Vagina (tissue), 2 donors: ENCODE measurements around the gene HSDL1. TPM values are rescaled to one million over a fixed set of nuclear protein-coding genes. Genes with fewer than 3 reads are reported as not detected.

Source experiments
- DNase-seq, 2 donors: peaks; one replicate each; pipeline ENCODE4 v3.0.0-alpha.2; 2017; ENCODE audit errors: extremely low spot score in 2 of 2
- H3K27ac ChIP-seq: fragments of 200-600 bp; sonication (generic); one replicate; pipeline ENCODE4 v1.5.1; 2019
- H3K27me3 ChIP-seq: fragments of 200-600 bp; sonication (generic); one replicate; pipeline ENCODE4 v1.5.1; 2019
- H3K36me3 ChIP-seq, 2 donors: fragments of 200-600 bp; sonication (generic); one replicate each; pipeline ENCODE4 v1.5.1; 2017 to 2019
- H3K4me1 ChIP-seq: fragments of 200-600 bp; sonication (generic); one replicate; pipeline ENCODE4 v1.5.1; 2019
- H3K4me3 ChIP-seq, 2 donors: fragments of 200-600 bp; sonication (generic); 1 replicate in 1 of 2; 2 replicates in 1 of 2; pipeline ENCODE4 v1.5.1; 2016 to 2019
- H3K9me3 ChIP-seq: fragments of 200-600 bp; sonication (generic); one replicate; pipeline ENCODE4 v1.5.1; 2019
- CTCF ChIP-seq, 3 experiments: fragments of 450-650 bp in 2 of 3; fragments of 200-600 bp in 1 of 3; sonication (generic) in 1 of 3; IDR thresholded peaks; one replicate each; pipeline ENCODE4 v1.5.1; 2017 to 2019; ENCODE audit warnings: antibody characterized with exemption in 3 of 3, mild to moderate bottlenecking in 2 of 3, moderate library complexity in 2 of 3
- POLR2A ChIP-seq, 2 donors: fragments of 450-650 bp; IDR thresholded peaks; one replicate each; pipeline ENCODE4 v1.6.1; 2017; ENCODE audit warnings: antibody characterized with exemption in 2 of 2, mild to moderate bottlenecking in 2 of 2, moderate library complexity in 2 of 2
- POLR2AphosphoS5 ChIP-seq, 2 donors: sonication (generic); formaldehyde crosslinking; IDR thresholded peaks; one replicate each; pipeline ENCODE4 v1.9.0; 2017; ENCODE audit warnings: antibody characterized with exemption in 2 of 2, mild to moderate bottlenecking in 2 of 2, low read depth in 1 of 2; ENCODE audit not compliant: insufficient read depth in 1 of 2
- intact Hi-C: fragments of 100-400 bp; cut with DNase I; formaldehyde crosslinking; loops from one replicate; pipeline ENCODE4 v1.15.1; 2023
- total RNA-seq: library from RNA; depleted of rRNA; stranded (reverse); fragments of >200 nt; gene quantifications from one replicate; pipeline ENCODE4 v1.2.3, GENCODE V29; 2016

HSDL1 gene
- total RNA-seq, 1 donor from 2014 or later: 16.9 TPM

DNA sequence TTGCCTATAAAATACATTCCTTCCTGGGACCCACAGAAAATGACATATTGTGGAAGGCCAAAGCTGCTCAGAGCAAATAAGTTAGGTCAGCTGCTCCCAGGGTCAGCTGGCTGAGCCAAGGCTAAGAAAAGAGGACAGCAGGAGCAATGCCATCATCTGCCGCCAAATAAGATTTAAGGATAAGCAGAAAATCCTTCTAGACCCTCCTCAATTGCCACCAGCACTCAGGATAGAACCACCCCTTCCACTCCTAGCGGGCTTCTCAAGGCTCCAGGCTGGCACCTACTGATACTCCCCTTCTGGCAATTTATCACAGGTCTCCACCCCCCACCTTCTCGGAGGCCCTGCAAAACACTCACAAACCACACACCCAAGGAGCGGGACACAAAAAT lies 51.1 kb downstream of the HSDL1 start:
- Histone ChIP-seq H3K4me3 (no peak overlapping the region), H3K4me1 (no peaks in the 10 kb centered on the region), H3K27me3 (no peaks in the 10 kb centered on the region), H3K27ac (no peak overlapping the region), H3K36me3 (peaks cover 0 to 78% of the 10 kb centered on the region in 2 donors), H3K9me3 (no peaks in the 10 kb centered on the region)
- DNase-seq: no peak
- intact Hi-C loops: no loop called here
- TF ChIP-seq POLR2A (IDR thresholded peaks at IDR 0.05) (no peak), CTCF (IDR thresholded peaks at IDR 0.05) (no peak), POLR2AphosphoS5 (IDR thresholded peaks at IDR 0.05; ENCODE audit: insufficient read depth in 1 of 2, low read depth in 1 of 2) (no peak)

DNA sequence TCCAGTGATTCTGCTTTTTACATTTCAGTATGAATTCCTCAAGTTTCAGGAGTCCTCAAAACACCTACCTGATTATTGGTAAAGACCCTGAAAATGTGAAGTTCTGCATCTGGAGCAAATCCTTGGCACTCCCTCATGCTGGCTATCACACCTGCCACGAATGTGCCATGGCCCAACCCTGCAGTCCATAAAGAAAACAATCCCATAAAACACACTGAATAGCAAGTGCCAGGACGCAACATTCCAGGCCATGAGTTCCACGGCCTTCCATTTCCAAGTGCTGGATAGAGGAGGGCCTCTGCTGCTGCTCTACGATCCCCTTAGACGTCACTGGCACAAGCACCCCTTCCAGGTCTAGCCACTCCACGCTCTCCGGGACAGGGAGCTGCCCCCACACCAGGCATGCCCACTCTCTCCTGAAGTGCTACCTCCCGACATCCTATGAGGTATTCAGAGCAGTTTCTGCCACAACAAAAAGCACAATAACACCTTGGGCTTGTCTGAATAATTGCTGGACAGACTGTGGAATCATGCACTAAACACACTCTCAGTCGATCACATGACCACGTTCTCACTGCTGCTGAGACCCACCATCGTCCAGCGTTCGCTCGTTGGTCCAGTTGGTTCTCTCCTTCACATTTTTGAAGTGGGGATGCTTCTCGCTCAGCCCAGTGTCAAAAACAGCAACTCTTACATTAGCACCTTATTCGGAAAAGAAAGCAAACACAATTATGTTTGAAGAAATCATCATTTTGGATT lies 51.7 kb downstream of the HSDL1 start:
- Histone ChIP-seq H3K9me3 (no peaks in the 10 kb centered on the region), H3K4me3 (no peak overlapping the region), H3K27ac (no peak overlapping the region), H3K36me3 (peaks cover 0 to 78% of the 10 kb centered on the region in 2 donors), H3K4me1 (no peaks in the 10 kb centered on the region), H3K27me3 (no peaks in the 10 kb centered on the region)
- TF ChIP-seq POLR2A (IDR thresholded peaks at IDR 0.05) (no peak), POLR2AphosphoS5 (IDR thresholded peaks at IDR 0.05; ENCODE audit: insufficient read depth in 1 of 2, low read depth in 1 of 2) (no peak), CTCF (IDR thresholded peaks at IDR 0.05) (no peak)
- DNase-seq: no peak
- intact Hi-C loops: no loop called here

GRCh38 chr16:84091460-84091859 lies 53.5 kb downstream of the HSDL1 start:
- Histone ChIP-seq H3K4me3 (no peak overlapping the region), H3K36me3 (peaks cover 0 to 90% of the 10 kb centered on the region in 2 donors), H3K27ac (no peak overlapping the region), H3K4me1 (no peaks in the 10 kb centered on the region), H3K9me3 (no peaks in the 10 kb centered on the region), H3K27me3 (no peaks in the 10 kb centered on the region)
- no peak for TF ChIP-seq CTCF (IDR thresholded peaks at IDR 0.05)
- no peak for TF ChIP-seq POLR2A (IDR thresholded peaks at IDR 0.05)
- TF ChIP-seq POLR2AphosphoS5 (IDR thresholded peaks at IDR 0.05; ENCODE audit: insufficient read depth in 1 of 2, low read depth in 1 of 2): no peak
- intact Hi-C loops: no loop called here
- no peak for DNase-seq

DNA sequence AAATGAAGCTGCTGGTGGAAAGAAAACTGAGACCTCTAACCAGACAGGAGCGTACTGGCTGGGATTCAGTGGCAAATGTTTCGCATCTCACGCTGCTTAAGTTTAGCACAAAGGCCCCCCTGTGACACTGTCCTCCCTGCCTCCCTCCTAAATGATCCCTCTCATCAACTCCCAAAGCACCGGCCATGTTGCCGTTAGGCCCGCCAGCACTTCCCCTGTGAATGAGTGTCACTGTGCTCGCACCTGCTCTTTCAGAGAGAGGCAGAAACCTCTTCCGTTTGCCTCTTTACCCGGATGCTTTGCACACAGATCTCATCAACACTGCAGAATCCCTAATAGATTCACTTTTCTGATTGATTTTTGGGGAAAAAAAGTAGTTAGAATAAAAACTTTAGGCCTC lies 54.8 kb downstream of the HSDL1 start:
- TF ChIP-seq POLR2A (IDR thresholded peaks at IDR 0.05): no peak
- no peak for TF ChIP-seq CTCF (IDR thresholded peaks at IDR 0.05)
- TF ChIP-seq POLR2AphosphoS5 (IDR thresholded peaks at IDR 0.05; ENCODE audit: insufficient read depth in 1 of 2, low read depth in 1 of 2): no peak
- DNase-seq: no peak
- Histone ChIP-seq H3K27ac (no peak overlapping the region), H3K4me1 (no peaks in the 10 kb centered on the region), H3K27me3 (no peaks in the 10 kb centered on the region), H3K9me3 (no peaks in the 10 kb centered on the region), H3K36me3 (peaks cover 0 to 86% of the 10 kb centered on the region in 2 donors), H3K4me3 (no peak overlapping the region)
- intact Hi-C loops: no loop called here

DNA sequence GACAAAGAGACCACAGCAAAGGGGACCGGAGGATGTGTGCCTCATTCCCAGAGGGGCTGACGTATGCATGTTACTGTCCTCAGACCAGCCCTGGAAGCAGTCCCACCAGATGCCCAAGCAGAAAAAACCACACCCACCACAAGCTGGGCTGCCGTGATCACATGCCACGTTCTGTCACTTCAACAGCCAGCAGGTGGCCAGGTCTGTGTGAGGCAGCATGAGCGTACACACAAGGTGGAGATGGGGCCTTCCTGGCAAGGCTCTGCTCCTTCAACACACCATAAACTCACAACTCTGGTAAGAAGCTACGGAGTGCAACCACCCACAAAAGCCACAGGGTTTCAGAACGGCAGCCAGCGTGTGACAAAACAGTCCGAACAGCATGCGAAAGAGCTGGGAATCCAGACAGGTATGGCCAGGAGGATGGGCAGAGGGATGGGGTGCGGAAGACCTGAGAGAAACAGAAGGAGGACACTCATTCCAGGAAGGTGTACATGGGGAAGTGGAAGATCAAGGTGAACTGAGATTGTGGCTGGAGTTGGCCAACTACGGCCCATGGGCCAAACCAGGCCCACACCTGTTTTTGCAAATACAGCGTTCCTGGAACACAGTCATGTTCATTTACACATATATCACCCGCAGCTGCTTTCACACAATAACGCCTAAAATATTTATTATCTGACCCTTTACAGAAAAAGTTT lies 56.1 kb downstream of the HSDL1 start:
- TF ChIP-seq POLR2A (IDR thresholded peaks at IDR 0.05) (no peak), CTCF (IDR thresholded peaks at IDR 0.05) (no peak), POLR2AphosphoS5 (IDR thresholded peaks at IDR 0.05; ENCODE audit: insufficient read depth in 1 of 2, low read depth in 1 of 2) (no peak)
- Histone ChIP-seq H3K27me3 (no peaks in the 10 kb centered on the region), H3K27ac (no peak overlapping the region), H3K4me1 (no peaks in the 10 kb centered on the region), H3K9me3 (no peaks in the 10 kb centered on the region), H3K36me3 (peaks cover 0 to 83% of the 10 kb centered on the region in 2 donors), H3K4me3 (no peak overlapping the region)
- no peak for DNase-seq
- intact Hi-C loops: loop anchor here (10.0 kb wide), 1 partner anchor 96 kb away; the partner anchor contains the start of gene TAF1C
